GM23248 (cell line): Measurements from ENCODE around the gene CEP152.

ENCODE experiments used
- EZH2 ChIP-seq: fragments of 200-600 bp; sonication (generic); IDR thresholded peaks from 2 replicates; pipeline ENCODE4 v1.6.1; 2018; ENCODE audit warnings: antibody characterized with exemption, mild to moderate bottlenecking; ENCODE audit not compliant: insufficient read depth, poor library complexity, severe bottlenecking
- EZH2phosphoT487 ChIP-seq: fragments of 200-600 bp; sonication (generic); IDR thresholded peaks from 2 replicates; pipeline ENCODE4 v1.6.1; 2018; ENCODE audit warnings: antibody characterized with exemption, moderate library complexity, mild to moderate bottlenecking, low read depth; ENCODE audit not compliant: insufficient read depth

DNA sequence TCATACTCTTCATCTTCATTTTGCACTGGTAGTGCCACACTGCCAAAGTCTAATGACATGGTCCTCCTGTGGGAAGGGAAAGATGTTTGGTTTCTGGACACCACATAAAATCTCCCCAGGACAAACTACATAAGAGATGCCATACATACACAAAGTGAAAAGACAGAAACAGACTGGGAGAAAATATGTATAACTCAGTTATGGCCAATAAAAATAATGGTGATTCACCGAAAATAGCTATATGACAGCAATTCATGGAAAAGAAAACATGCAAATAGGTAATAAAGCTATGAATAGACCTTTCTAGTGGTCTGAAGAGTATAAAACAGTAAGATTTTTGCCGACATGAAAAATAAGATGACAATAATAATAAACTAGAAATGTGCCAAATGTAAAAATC is 5.3 kb downstream of the CEP152 start:
- no peak for TF ChIP-seq EZH2
- no peak for TF ChIP-seq EZH2phosphoT487
